ENCODE results near the gene MUC20. TPM values are rescaled to one million over a fixed set of nuclear protein-coding genes. Genes with fewer than 3 reads are reported as not detected.
"Not testable (repeated sequence)": the region's sequence is repeated elsewhere in the genome, so short reads cannot be mapped to it uniquely, and the experiment has no call there.

MUC20 gene
- total and polyA plus RNA-seq, 9 of the 15 experiments (the other 6 are each of a cell fraction or from before 2014, with no cell fraction given) = 0.03 to 0.23 (median 0.15) TPM; not detected in 3

DNA sequence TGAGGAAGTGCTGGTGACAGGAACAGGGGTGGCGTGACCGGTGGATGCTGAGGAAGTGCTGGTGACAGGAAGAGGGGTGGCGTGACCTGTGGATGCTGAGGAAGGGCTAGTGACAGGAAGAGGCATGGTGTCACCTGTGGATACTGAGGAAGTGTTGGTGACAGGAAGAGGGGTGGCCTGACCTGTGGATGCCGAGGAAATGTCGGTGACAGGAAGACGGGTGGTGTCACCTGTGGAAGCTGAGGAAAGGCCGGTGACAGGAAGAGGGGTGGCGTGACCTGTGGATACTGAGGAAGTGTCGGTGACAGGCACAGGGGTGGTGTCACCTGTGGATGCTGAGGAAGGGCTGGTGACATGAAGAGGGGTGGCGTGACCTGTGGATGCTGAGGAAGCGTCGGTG lies 60.5 kb downstream of the MUC20 start:
- WGBS (ENCODE audit: insufficient coverage, low coverage, missing lambda C conversion rate) = 4% methylated on average over 9 of the region's 12 CpGs
- BruUV-seq (replicated peaks); H3K9me3 ChIP-seq (replicated peaks; ENCODE audit: control insufficient read depth, insufficient read depth, low read depth, low read length); intact Hi-C loops (cut with micrococcal nuclease); FAIRE-seq; CTCF ChIA-PET (ENCODE audit: low intra/inter-chr PET ratio); H3K9me1 ChIP-seq (ENCODE audit: control insufficient read depth, insufficient read depth, low read length); POLR2A ChIA-PET; H3K36me3 ChIP-seq (ENCODE audit: control insufficient read depth, insufficient read depth, low read length); H3K4me1 ChIP-seq (replicated peaks in 1 of 2; ENCODE audit: control insufficient read depth in 2 of 2, insufficient read depth in 2 of 2, low read length in 2 of 2); H3K79me2 ChIP-seq (ENCODE audit: control insufficient read depth, insufficient read depth, low read length); H2AFZ ChIP-seq (ENCODE audit: low read depth, low read length); DNase-seq (ENCODE audit: extremely low read depth in 1 of 4, low spot score in 3 of 4); ATAC-seq; H3K9ac ChIP-seq (ENCODE audit: insufficient read depth in 1 of 2, low read depth in 2 of 2, low read length in 2 of 2); in situ Hi-C loops (cut with MboI); H3K27ac ChIP-seq (ENCODE audit: extremely low read depth, low read depth, low read length); H4K20me1 ChIP-seq (replicated peaks; ENCODE audit: control insufficient read depth, insufficient read depth, low read length); H3K4me2 ChIP-seq (ENCODE audit: insufficient read depth, low read length); H3K4me3 ChIP-seq: not testable (repeated sequence)
- H3K27me3 ChIP-seq (ENCODE audit: control insufficient read depth in 2 of 2, insufficient read depth in 2 of 2, low read length in 2 of 2) = peaks cover 11 to 36% of the 10 kb centered on the region in 2 experiments; a peak in 4 of 5 replicates

MicroRNAs within 50 kb of the gene (microRNA counts, 767-probe panel; counts per million panel counts)
- microRNA hsa-miR-570-3p = 3,455 counts per million, percentile 75 among the panel's probes with 10 or more counts

Small RNAs within 50 kb of the gene (microRNA-seq; reads per million reads assigned to microRNA genes)
- gene MIR570 (ENCODE audit: borderline microRNAs expressed) = 17.1 reads per million, percentile 63 among the genes with 10 or more reads in this experiment

Small RNAs within 50 kb of the gene (small RNA-seq; reads per million reads assigned to genes)
- 1.6 reads per million, percentile 75 among the genes with 10 or more reads in this experiment for gene MIR570

Other genes starting within 250 kb of the MUC20 start
- gene PPP1R2, start 177.7 kb upstream of the MUC20 start, total RNA-seq (2014; rRNA removed) = 115 and 196 TPM in 2 replicates
- gene PPP1R2, start 177.7 kb upstream of the MUC20 start, total RNA-seq (2014; rRNA removed; fragmentation: Illumina TruSeq; extraction: Trizol) = 42.4 and 43.6 TPM in 2 replicates
- gene PPP1R2, start 177.7 kb upstream of the MUC20 start, total RNA-seq (2015; rRNA removed; fragmentation: Illumina TruSeq; extraction: Trizol) = 38.0 and 51.0 TPM in 2 replicates
- gene PPP1R2, start 177.7 kb upstream of the MUC20 start, total RNA-seq (2021) = 40.3 and 43.1 TPM in 2 replicates
- 29.9 and 46.0 TPM in 2 replicates for gene PPP1R2, start 177.7 kb upstream of the MUC20 start, polyA plus RNA-seq (2011; rRNA removed)
- gene PPP1R2, start 177.7 kb upstream of the MUC20 start, polyA plus RNA-seq (2014; fragmentation: Illumina TruSeq; extraction: Trizol) = 27.1 and 33.6 TPM in 2 replicates
- gene PPP1R2, start 177.7 kb upstream of the MUC20 start, polyA plus RNA-seq (2014; fragmentation: Nextera tagmentation; extraction: Ambion mirVana) = 10 to 100 TPM in 1 of 2 experiments, 1 to 10 TPM in 1; 9.4 to 10.5 TPM
- 18.7 and 19.9 TPM in 2 replicates for gene PPP1R2, start 177.7 kb upstream of the MUC20 start, polyA plus RNA-seq (2014; rRNA removed)
- gene APOD, start 137.0 kb upstream of the MUC20 start, total RNA-seq (2014; rRNA removed) = not detected in 2 replicates
- 0.25 and 0.48 TPM in 2 replicates for gene APOD, start 137.0 kb upstream of the MUC20 start, total RNA-seq (2014; rRNA removed; fragmentation: Illumina TruSeq; extraction: Trizol)
- gene APOD, start 137.0 kb upstream of the MUC20 start, total RNA-seq (2015; rRNA removed; fragmentation: Illumina TruSeq; extraction: Trizol) = 0.18 TPM in 1 of 2 replicates, not detected in the other
- gene APOD, start 137.0 kb upstream of the MUC20 start, total RNA-seq (2021) = 0.33 and 0.83 TPM in 2 replicates
- gene APOD, start 137.0 kb upstream of the MUC20 start, polyA plus RNA-seq (2011; rRNA removed) = 0.50 TPM in 1 of 2 replicates, not detected in the other
- 0.48 and 0.54 TPM in 2 replicates for gene APOD, start 137.0 kb upstream of the MUC20 start, polyA plus RNA-seq (2014; fragmentation: Illumina TruSeq; extraction: Trizol)
- gene APOD, start 137.0 kb upstream of the MUC20 start, polyA plus RNA-seq (2014; fragmentation: Nextera tagmentation; extraction: Ambion mirVana) = under 1 TPM; 0.36 to 0.44 TPM
- gene APOD, start 137.0 kb upstream of the MUC20 start, polyA plus RNA-seq (2014; rRNA removed) = 0.32 TPM in 1 of 2 replicates, not detected in the other
- gene MUC4, start 91.0 kb downstream of the MUC20 start, total RNA-seq (2014; rRNA removed) = 0.12 TPM in 1 of 2 replicates, not detected in the other
- under 0.01 and 0.03 TPM in 2 replicates for gene MUC4, start 91.0 kb downstream of the MUC20 start, total RNA-seq (2014; rRNA removed; fragmentation: Illumina TruSeq; extraction: Trizol)
- gene MUC4, start 91.0 kb downstream of the MUC20 start, total RNA-seq (2015; rRNA removed; fragmentation: Illumina TruSeq; extraction: Trizol) = under 0.01 TPM in 1 of 2 replicates, not detected in the other
- gene MUC4, start 91.0 kb downstream of the MUC20 start, total RNA-seq (2021) = 0.11 and 0.31 TPM in 2 replicates
- 0.11 and 0.21 TPM in 2 replicates for gene MUC4, start 91.0 kb downstream of the MUC20 start, polyA plus RNA-seq (2011; rRNA removed)
- 0.10 and 0.11 TPM in 2 replicates for gene MUC4, start 91.0 kb downstream of the MUC20 start, polyA plus RNA-seq (2014; fragmentation: Illumina TruSeq; extraction: Trizol)
- gene MUC4, start 91.0 kb downstream of the MUC20 start, polyA plus RNA-seq (2014; fragmentation: Nextera tagmentation; extraction: Ambion mirVana) = not detected
- 0.07 TPM in 2 replicates for gene MUC4, start 91.0 kb downstream of the MUC20 start, polyA plus RNA-seq (2014; rRNA removed)
- 10.9 and 15.3 TPM in 2 replicates for gene TNK2, start 187.6 kb downstream of the MUC20 start, total RNA-seq (2014; rRNA removed)
- 2.3 and 2.4 TPM in 2 replicates for gene TNK2, start 187.6 kb downstream of the MUC20 start, total RNA-seq (2014; rRNA removed; fragmentation: Illumina TruSeq; extraction: Trizol)
- 8.2 TPM in 2 replicates for gene TNK2, start 187.6 kb downstream of the MUC20 start, total RNA-seq (2015; rRNA removed; fragmentation: Illumina TruSeq; extraction: Trizol)
- 22.8 and 33.8 TPM in 2 replicates for gene TNK2, start 187.6 kb downstream of the MUC20 start, total RNA-seq (2021)
- gene TNK2, start 187.6 kb downstream of the MUC20 start, polyA plus RNA-seq (2011; rRNA removed) = 5.3 and 6.4 TPM in 2 replicates
- 6.5 and 13.2 TPM in 2 replicates for gene TNK2, start 187.6 kb downstream of the MUC20 start, polyA plus RNA-seq (2014; fragmentation: Illumina TruSeq; extraction: Trizol)
- gene TNK2, start 187.6 kb downstream of the MUC20 start, polyA plus RNA-seq (2014; fragmentation: Nextera tagmentation; extraction: Ambion mirVana) = under 1 TPM; 0.03 to 0.14 TPM
- gene TNK2, start 187.6 kb downstream of the MUC20 start, polyA plus RNA-seq (2014; rRNA removed) = 17.6 and 18.8 TPM in 2 replicates